Smooth muscle cell (in vitro differentiated cells): Measurements from ENCODE around the gene GPBAR1. TPM values are rescaled to one million over a fixed set of nuclear protein-coding genes. Genes with fewer than 3 reads are reported as not detected.
A peak's percentile ranks its signal among the peaks of the same experiment; 100 is the strongest.

Experiments
- DNase-seq: peaks from one replicate; lab custom pipeline; 2025; ENCODE audit not compliant: unreplicated experiment; lab: John Stamatoyannopoulos, UW
- H2AFZ ChIP-seq: fragments of 200-600 bp; sonication (generic); 2 replicates; pipeline ENCODE4 v1.6.0; 2016; ENCODE audit warnings: antibody characterized with exemption, low read depth, mild to moderate bottlenecking
- H3F3A ChIP-seq: fragments of 200-600 bp; sonication (generic); 2 replicates; pipeline ENCODE4 v1.6.0; 2017; ENCODE audit warnings: antibody characterized with exemption, low read depth
- H3K27ac ChIP-seq: fragments of 200-600 bp; sonication (generic); 2 replicates; pipeline ENCODE4 v1.5.1; 2016; ENCODE audit warnings: low read depth, mild to moderate bottlenecking
- H3K27me3 ChIP-seq: fragments of 200-600 bp; sonication (generic); 2 replicates; pipeline ENCODE4 v1.6.1; 2016; ENCODE audit warnings: low read depth, mild to moderate bottlenecking
- H3K36me3 ChIP-seq: fragments of 200-600 bp; sonication (generic); 2 replicates; pipeline ENCODE4 v1.5.1; 2016; ENCODE audit warnings: low read depth
- H3K4me1 ChIP-seq: fragments of 200-600 bp; sonication (generic); 2 replicates; pipeline ENCODE4 v1.5.1; 2016; ENCODE audit warnings: low read depth
- H3K4me2 ChIP-seq: fragments of 200-600 bp; sonication (generic); 2 replicates; pipeline ENCODE4 v1.6.0; 2016; ENCODE audit warnings: mild to moderate bottlenecking
- H3K4me3 ChIP-seq: fragments of 200-600 bp; sonication (generic); 2 replicates; pipeline ENCODE4 v1.5.1; 2016; ENCODE audit warnings: mild to moderate bottlenecking
- H3K79me2 ChIP-seq: fragments of 200-600 bp; sonication (generic); 2 replicates; pipeline ENCODE4 v1.6.0; 2016; ENCODE audit warnings: low read depth, mild to moderate bottlenecking
- H3K9ac ChIP-seq: fragments of 200-600 bp; sonication (generic); 2 replicates; pipeline ENCODE4 v1.6.0; 2016; ENCODE audit warnings: low read depth
- H3K9me3 ChIP-seq: fragments of 200-600 bp; sonication (generic); replicated peaks from 2 replicates; pipeline ENCODE4 v1.5.1; 2016; ENCODE audit warnings: low read depth
- H4K20me1 ChIP-seq: fragments of 200-600 bp; sonication (generic); 2 replicates; pipeline ENCODE4 v1.6.0; 2016; ENCODE audit warnings: low read depth
- WGBS: methylation state at CpG from one replicate; pipeline ENCODE4 v1.1.7; 2016; ENCODE audit warnings: low lambda C conversion rate; 5-methylcytosine and 5-hydroxymethylcytosine counted together
- polyA plus RNA-seq: library from polyadenylated mRNA; unstranded; fragments of >200 nt; fragmentation: Nextera tagmentation; extraction: Ambion mirVana; gene quantifications from 2 replicates; pipeline ENCODE4 v1.2.1, GENCODE V29; 2016
- total RNA-seq: library from RNA; depleted of rRNA; stranded (reverse); fragments of >200 nt; gene quantifications from 2 replicates; pipeline ENCODE4 v1.2.3, GENCODE V29; 2014
- TF ChIP-seq, protein P1 (sequence below): fragments of 200-600 bp; sonication (generic); IDR thresholded peaks from 2 replicates; pipeline ENCODE4 v1.5.1; 2017; ENCODE audit warnings: borderline replicate concordance, mild to moderate bottlenecking, antibody characterized with exemption; ENCODE audit not compliant: insufficient read depth, poor library complexity, severe bottlenecking

Gene GPBAR1
- total and polyA plus RNA-seq, 2 experiments from 2014 or later: 1.3 to 1.6 TPM

DNA sequence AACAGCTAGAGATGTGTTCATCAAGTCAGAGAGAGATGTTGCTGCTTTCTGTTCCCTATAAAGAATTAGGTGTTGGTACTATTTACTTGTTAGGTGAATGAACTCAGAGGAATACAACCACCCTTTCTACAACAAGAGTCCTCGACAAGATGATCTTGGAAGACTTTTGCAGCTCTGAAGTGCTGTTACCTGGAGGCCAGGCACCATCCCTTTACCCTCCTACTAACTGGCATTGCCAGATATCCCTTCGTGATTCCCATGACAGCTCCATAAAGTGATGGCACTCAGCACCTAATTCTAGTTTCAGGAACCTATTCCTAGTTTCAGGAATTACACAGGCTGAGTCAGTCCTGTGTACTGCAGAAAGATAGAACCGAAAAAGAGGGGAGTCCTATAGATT lies 33.9 kb upstream of the GPBAR1 start:
- Histone ChIP-seq H3K27ac (peak overlapping the region; percentile 87), H3K4me1 (peaks cover 10% of the 10 kb centered on the region), H3K36me3 (peaks cover 22% of the 10 kb centered on the region), H4K20me1 (peaks cover 97% of the 10 kb centered on the region), H3K9me3 (no peaks in the 10 kb centered on the region), H3K4me3 (no peak overlapping the region), H3K4me2 (no peak overlapping the region), H3F3A (peaks cover 78% of the 10 kb centered on the region), H2AFZ (no peak overlapping the region), H3K9ac (no peak overlapping the region), H3K79me2 (peaks cover 81% of the 10 kb centered on the region), H3K27me3 (no peaks in the 10 kb centered on the region)
- 93% methylated on average over 3 of the region's 3 CpGs for WGBS
- TF ChIP-seq, protein P1, sequence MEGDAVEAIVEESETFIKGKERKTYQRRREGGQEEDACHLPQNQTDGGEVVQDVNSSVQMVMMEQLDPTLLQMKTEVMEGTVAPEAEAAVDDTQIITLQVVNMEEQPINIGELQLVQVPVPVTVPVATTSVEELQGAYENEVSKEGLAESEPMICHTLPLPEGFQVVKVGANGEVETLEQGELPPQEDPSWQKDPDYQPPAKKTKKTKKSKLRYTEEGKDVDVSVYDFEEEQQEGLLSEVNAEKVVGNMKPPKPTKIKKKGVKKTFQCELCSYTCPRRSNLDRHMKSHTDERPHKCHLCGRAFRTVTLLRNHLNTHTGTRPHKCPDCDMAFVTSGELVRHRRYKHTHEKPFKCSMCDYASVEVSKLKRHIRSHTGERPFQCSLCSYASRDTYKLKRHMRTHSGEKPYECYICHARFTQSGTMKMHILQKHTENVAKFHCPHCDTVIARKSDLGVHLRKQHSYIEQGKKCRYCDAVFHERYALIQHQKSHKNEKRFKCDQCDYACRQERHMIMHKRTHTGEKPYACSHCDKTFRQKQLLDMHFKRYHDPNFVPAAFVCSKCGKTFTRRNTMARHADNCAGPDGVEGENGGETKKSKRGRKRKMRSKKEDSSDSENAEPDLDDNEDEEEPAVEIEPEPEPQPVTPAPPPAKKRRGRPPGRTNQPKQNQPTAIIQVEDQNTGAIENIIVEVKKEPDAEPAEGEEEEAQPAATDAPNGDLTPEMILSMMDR: no peak
- no peak for DNase-seq

DNA sequence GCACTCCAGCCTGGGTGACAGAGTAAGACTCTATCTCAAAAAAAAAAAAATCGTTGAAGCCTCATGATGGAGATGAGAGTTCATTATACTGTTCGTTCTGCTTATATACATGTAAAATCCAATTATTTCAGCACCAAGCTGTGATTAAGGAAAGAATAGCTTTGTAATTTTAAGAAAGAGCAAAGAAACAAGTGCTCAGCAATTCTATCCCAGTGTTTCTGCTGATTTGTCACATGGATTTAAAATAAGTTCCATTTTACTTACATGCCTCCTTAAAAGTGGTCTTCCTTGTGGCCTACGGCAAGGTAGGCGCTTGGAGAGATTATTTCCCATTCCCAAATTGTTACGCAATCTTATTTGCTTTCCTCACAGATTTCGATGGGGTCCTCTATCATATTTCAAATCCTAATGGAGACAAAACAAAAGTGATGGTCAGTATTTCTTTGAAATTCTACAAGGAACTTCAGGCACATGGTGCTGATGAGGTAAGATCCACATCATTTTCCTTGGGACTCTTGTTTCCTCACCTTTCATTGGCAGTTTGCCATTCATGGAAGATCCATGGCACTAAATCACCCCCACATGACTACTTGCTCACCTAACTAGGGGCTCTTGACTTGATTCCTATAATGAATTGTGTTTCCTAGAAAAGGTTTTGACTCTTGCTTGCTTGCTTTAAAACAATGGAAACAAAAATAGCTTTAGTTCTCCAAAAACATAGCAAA lies 32.3 kb upstream of the GPBAR1 start:
- 93% methylated on average over 6 of the region's 6 CpGs for WGBS
- H3K27me3 ChIP-seq: no peaks in the 10 kb centered on the region
- peaks cover 95% of the 10 kb centered on the region for H4K20me1 ChIP-seq
- no peak overlapping the region for H3K9ac ChIP-seq
- no peak overlapping the region for H2AFZ ChIP-seq
- TF ChIP-seq, protein P1: no peak
- H3K27ac ChIP-seq: peak overlapping the region; percentile 87
- no peaks in the 10 kb centered on the region for H3K9me3 ChIP-seq
- peaks cover 79% of the 10 kb centered on the region for H3K79me2 ChIP-seq
- H3K4me1 ChIP-seq: peaks cover 10% of the 10 kb centered on the region
- peak overlapping the region; percentile 70 for H3K4me2 ChIP-seq
- peaks cover 22% of the 10 kb centered on the region for H3K36me3 ChIP-seq
- DNase-seq: no peak
- no peak overlapping the region for H3K4me3 ChIP-seq
- H3F3A ChIP-seq: peaks cover 73% of the 10 kb centered on the region

DNA sequence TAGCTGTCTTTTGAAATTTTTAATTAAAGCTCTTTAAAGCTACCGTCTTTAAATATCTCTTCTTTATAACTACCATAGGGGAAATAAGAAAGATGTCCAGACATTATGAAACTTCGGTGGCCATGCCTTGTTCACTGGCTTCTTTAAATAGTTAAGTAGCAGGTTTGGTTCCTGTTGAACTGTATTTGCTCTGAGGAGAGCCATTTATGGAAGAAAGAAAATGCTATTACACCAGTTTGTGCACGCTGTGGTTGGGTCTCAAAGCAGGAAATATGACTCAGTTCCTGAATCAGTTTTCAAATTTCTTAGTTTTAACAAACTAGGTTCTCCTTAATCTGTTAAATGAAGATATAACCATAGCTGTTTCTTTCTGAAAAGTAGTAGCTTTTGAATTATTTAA lies 31.6 kb upstream of the GPBAR1 start:
- peaks cover 22% of the 10 kb centered on the region for H3K36me3 ChIP-seq
- H3K27ac ChIP-seq: peak overlapping the region; percentile 87
- WGBS: 6% methylated on average over 3 of the region's 3 CpGs

More for the DNA sequence above, 31.6 kb upstream of the GPBAR1 start:
- TF ChIP-seq, protein P1: no peak
- peaks cover 77% of the 10 kb centered on the region for H3K79me2 ChIP-seq
- no peak overlapping the region for H2AFZ ChIP-seq
- no peak overlapping the region for H3K9ac ChIP-seq
- no peaks in the 10 kb centered on the region for H3K27me3 ChIP-seq
- peak overlapping the region; percentile 70 for H3K4me2 ChIP-seq
- no peak for DNase-seq
- no peaks in the 10 kb centered on the region for H3K9me3 ChIP-seq
- H4K20me1 ChIP-seq: peaks cover 95% of the 10 kb centered on the region
- H3K4me1 ChIP-seq: peaks cover 10% of the 10 kb centered on the region
- H3K4me3 ChIP-seq: no peak overlapping the region
- H3F3A ChIP-seq: peaks cover 78% of the 10 kb centered on the region
